OCI-LY7 (cell line): ENCODE measurements around the gene FLRT1. TPM values are rescaled to one million over a fixed set of nuclear protein-coding genes. Genes with fewer than 3 reads are reported as not detected.

Experiments used
- BruUV-seq: library from RNA; stranded (reverse); fragments of 400-500 nt; replicated peaks from 2 replicates; lab custom pipeline; 2021; lab: Mats Ljungman, UMichigan
- CTCF ChIA-PET: fragments of 300-600 bp; sonication (Branson Sonifier 250); formaldehyde crosslinking; loops from one replicate; lab custom pipeline; 2022; ENCODE audit warnings: antibody characterized with exemption; ENCODE audit not compliant: unreplicated experiment; lab: Charles Lee
- POLR2A ChIA-PET: fragments of 300-600 bp; sonication (Branson Sonifier 250); formaldehyde crosslinking; loops from one replicate; lab custom pipeline; 2022; ENCODE audit warnings: antibody characterized with exemption; lab: Charles Lee
- DNase-seq: peaks from one replicate; pipeline ENCODE4 v3.0.0-alpha.2; 2015; ENCODE audit warnings: low spot score
- H2AFZ ChIP-seq: fragments of 200-600 bp; sonication (generic), shearing (Covaris generic); 2 replicates; pipeline ENCODE4 v1.6.1; 2014; ENCODE audit warnings: mild to moderate bottlenecking, antibody characterized with exemption, low read length, moderate library complexity
- H3K27ac ChIP-seq: fragments of 200-600 bp; sonication (generic); 2 replicates; pipeline ENCODE4 v1.5.1; 2014; ENCODE audit warnings: mixed run types, low read depth, mild to moderate bottlenecking, moderate library complexity, low read length, inconsistent platforms; ENCODE audit not compliant: poor library complexity, severe bottlenecking
- H3K36me3 ChIP-seq: fragments of 200-600 bp; sonication (generic); 2 replicates; pipeline ENCODE4 v1.6.1; 2014; ENCODE audit warnings: mild to moderate bottlenecking, antibody characterized with exemption, low read length, moderate library complexity, mixed read lengths; ENCODE audit not compliant: insufficient read depth
- H3K4me1 ChIP-seq: fragments of 200-600 bp; sonication (generic); 2 replicates; pipeline ENCODE4 v1.5.1; 2014; ENCODE audit warnings: mild to moderate bottlenecking, low read length; ENCODE audit not compliant: insufficient read depth, poor library complexity, severe bottlenecking
- H3K4me2 ChIP-seq: fragments of 200-600 bp; sonication (generic); 2 replicates; pipeline ENCODE4 v1.6.1; 2014; ENCODE audit warnings: mild to moderate bottlenecking, low read length
- H3K4me3 ChIP-seq: fragments of 200-600 bp; sonication (generic); 2 replicates; pipeline ENCODE4 v1.5.1; 2014; ENCODE audit warnings: mild to moderate bottlenecking, low read depth, low read length; ENCODE audit not compliant: poor library complexity, severe bottlenecking
- H3K79me2 ChIP-seq: fragments of 200-600 bp; sonication (generic); 2 replicates; pipeline ENCODE4 v1.6.1; 2016; ENCODE audit warnings: low read depth, mild to moderate bottlenecking, low read length, moderate library complexity, mixed read lengths; ENCODE audit not compliant: insufficient read depth
- H3K9me2 ChIP-seq: fragments of 200-600 bp; sonication (generic); 2 replicates; pipeline ENCODE4 v1.6.1; 2016; ENCODE audit warnings: mild to moderate bottlenecking, low read length, mixed read lengths; ENCODE audit not compliant: insufficient read depth
- H3K9me3 ChIP-seq: fragments of 200-600 bp; sonication (generic); 2 replicates; pipeline ENCODE4 v1.6.1; 2014; ENCODE audit warnings: mild to moderate bottlenecking, mixed run types, low read length, mixed read lengths
- H4K20me1 ChIP-seq: fragments of 200-600 bp; sonication (generic); 2 replicates; pipeline ENCODE4 v1.6.1; 2014; ENCODE audit warnings: mild to moderate bottlenecking, antibody characterized with exemption, low read length, moderate library complexity, mixed read lengths; ENCODE audit not compliant: insufficient read depth
- CTCF ChIP-seq: fragments of 200-600 bp; sonication (generic); conservative IDR thresholded peaks from 2 replicates; pipeline ENCODE4 v1.5.1; 2014; ENCODE audit warnings: mild to moderate bottlenecking, antibody characterized with exemption, low read length, moderate library complexity, mixed read lengths
- EZH2phosphoT487 ChIP-seq: fragments of 200-600 bp; sonication (generic); IDR thresholded peaks from 2 replicates; pipeline ENCODE4 v1.6.1; 2018; ENCODE audit warnings: low read depth, borderline replicate concordance, mild to moderate bottlenecking, mixed run types, antibody characterized with exemption, low read length, moderate library complexity, mixed read lengths
- intact Hi-C: fragments of 100-400 bp; cut with micrococcal nuclease; formaldehyde crosslinking; loops from one replicate; pipeline ENCODE4 v1.10.0; 2022; ENCODE audit not compliant: unreplicated experiment
- total RNA-seq, 2 experiments: library from RNA; depleted of rRNA in 1 of 2; stranded (reverse); fragments of >200 nt in 1 of 2; shearing (Covaris generic) in 1 of 2; gene quantifications; 2 replicates each; pipeline ENCODE4 v1.2.3, GENCODE V29; 2014 to 2022

Gene FLRT1
- total RNA-seq, 2 experiments from 2014 or later = not detected

GRCh38 chr11:64000740-64001483, 34.8 kb upstream of the FLRT1 start:
- no peak overlapping the region for H2AFZ ChIP-seq
- BruUV-seq = no TSS peak
- no peak for DNase-seq
- H3K4me1 ChIP-seq = peaks cover 9% of the 10 kb centered on the region
- POLR2A ChIA-PET = interaction anchor here (0.6 kb wide), 1 partner anchor 32 kb away, joined by 5 read pairs; no protein-coding TSS in a partner anchor
- H3K9me3 ChIP-seq = no peaks in the 10 kb centered on the region
- TF ChIP-seq EZH2phosphoT487 (no peak), CTCF (peak; percentile 33; the same call in 1 of the 2 replicates)
- H3K4me3 ChIP-seq = no peak overlapping the region
- H3K79me2 ChIP-seq = no peaks in the 10 kb centered on the region
- CTCF ChIA-PET = interaction anchor here (0.6 kb wide), 1 partner anchor 41 kb away, joined by 3 read pairs; no protein-coding TSS in a partner anchor
- no peaks in the 10 kb centered on the region for H3K9me2 ChIP-seq
- intact Hi-C loops = loop anchor here (1.0 kb wide), 1 partner anchor 147 kb away; no protein-coding TSS in a partner anchor
- H4K20me1 ChIP-seq = no peaks in the 10 kb centered on the region
- H3K4me2 ChIP-seq = no peak overlapping the region
- peaks cover 39% of the 10 kb centered on the region for H3K36me3 ChIP-seq
- H3K27ac ChIP-seq = no peak overlapping the region

GRCh38 chr11:64001484-64002420, 34.0 kb upstream of the FLRT1 start:
- no peak for DNase-seq
- Histone ChIP-seq H3K9me3 (no peaks in the 10 kb centered on the region), H3K4me2 (no peak overlapping the region), H3K27ac (no peak overlapping the region), H3K79me2 (no peaks in the 10 kb centered on the region), H3K4me3 (no peak overlapping the region), H4K20me1 (no peaks in the 10 kb centered on the region), H2AFZ (no peak overlapping the region), H3K36me3 (peaks cover 31% of the 10 kb centered on the region), H3K9me2 (no peaks in the 10 kb centered on the region), H3K4me1 (peaks cover 9% of the 10 kb centered on the region)
- POLR2A ChIA-PET = interaction anchor here (0.6 kb wide), 2 partner anchors 24 to 31 kb away, joined by 5 to 8 read pairs; no protein-coding TSS in a partner anchor
- intact Hi-C loops = no loop called here
- TF ChIP-seq CTCF (no peak), EZH2phosphoT487 (no peak)
- no TSS peak for BruUV-seq
- CTCF ChIA-PET = interaction anchor here (0.6 kb wide), 1 partner anchor 40 kb away, joined by 3 read pairs; no protein-coding TSS in a partner anchor
